ENCODE measurements around the gene RBFOX1.

The RBFOX1 gene

GRCh38 chr16:7335991-7336634 lies 3.5 kb downstream of the RBFOX1 start:
- DNase-seq: no peak

DNA sequence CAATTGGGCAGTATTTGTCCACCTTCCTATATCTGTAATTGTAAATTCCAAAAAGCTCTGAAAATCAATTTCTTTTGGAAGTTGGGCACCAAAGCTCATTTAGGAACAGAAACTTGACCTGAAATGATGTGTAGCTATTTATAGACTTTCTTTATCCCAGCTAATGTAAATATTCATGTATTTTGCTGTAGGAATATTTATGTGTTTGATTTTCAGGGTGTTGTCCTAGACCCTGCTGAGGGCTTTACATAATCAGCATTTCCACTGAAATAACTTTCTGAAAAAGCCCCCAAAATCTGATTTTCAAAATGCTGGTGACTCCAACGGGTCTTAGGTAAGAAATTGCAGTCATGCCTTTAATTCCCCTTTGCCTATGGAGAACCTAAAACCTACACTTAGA lies 4.1 kb downstream of the RBFOX1 start:
- no peak for DNase-seq

GRCh38 chr16:7338826-7339225 lies 6.2 kb downstream of the RBFOX1 start:
- DNase-seq: no peak

GRCh38 chr16:7339700-7340099 lies 7.1 kb downstream of the RBFOX1 start:
- no peak for DNase-seq

GRCh38 chr16:7340938-7341337 lies 8.3 kb downstream of the RBFOX1 start:
- no peak for DNase-seq

- no peak for DNase-seq
Measured at GRCh38 chr16:7342598-7342997, 10.0 kb downstream of the RBFOX1 start.

- no peak for DNase-seq
Measured at GRCh38 chr16:7343243-7343642, 10.6 kb downstream of the RBFOX1 start.

GRCh38 chr16:7344830-7345780 lies 12.5 kb downstream of the RBFOX1 start:
- no peak for DNase-seq

DNA sequence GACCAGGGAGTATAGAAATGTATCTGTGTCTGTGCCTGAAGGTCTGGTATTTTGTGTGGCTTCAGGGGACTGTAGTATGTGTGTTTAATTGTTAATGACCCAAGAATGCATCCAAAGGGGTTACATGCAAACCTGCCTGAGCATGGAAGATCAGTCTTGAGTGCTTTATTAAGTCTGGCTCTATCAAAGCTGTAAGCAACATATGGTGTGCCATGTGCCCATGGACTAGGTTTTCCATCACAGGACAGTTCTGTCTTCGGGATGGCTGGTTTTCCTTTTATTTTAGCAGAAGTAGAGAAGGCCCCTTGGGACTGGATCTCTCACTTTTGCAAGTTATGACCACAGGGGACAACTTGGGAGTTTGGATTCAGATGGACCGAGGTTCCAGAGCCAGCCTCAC lies 18.2 kb downstream of the RBFOX1 start:
- DNase-seq: no peak

DNA sequence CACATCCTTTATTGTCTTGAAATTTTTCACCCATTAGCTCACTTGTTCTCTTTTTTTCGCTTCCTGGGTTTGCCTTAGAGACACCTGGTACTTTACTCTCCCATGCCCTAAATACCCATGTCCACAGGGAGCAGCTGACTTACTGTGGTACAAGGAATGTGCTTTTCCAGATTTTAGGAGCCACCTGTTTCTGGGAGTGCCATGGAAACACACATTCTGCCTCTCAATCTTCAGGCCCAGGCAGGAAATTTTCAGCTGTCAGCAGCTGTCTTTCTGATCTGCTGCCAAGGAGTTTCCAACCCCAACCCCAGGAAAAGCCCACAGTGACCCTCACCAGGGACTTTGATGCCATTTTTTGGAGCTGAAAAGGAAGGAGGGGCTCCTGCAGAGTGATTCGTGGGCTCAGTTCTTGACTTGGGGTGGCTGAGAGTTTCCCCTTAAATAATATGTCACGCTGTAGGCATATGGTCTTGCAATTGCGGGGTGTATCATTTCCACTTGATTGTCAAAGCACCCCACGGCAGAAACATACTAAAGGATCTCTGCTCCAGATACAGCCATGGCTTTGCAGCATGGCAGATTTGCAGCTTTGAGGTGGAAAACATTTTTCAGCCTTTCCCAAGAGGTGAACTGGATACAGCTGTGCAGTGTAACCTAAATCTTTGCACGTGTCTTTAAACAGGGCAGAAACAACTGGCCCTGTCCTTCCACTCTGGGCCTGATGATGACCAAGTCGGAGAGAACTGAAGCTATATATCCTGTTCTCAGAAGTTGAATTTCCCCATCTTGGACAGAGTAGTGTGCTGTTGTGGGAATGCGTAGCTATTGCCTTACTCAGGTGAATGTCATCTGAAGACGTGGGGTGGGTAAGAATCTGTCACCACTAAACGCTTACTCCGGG lies 19.2 kb downstream of the RBFOX1 start:
- DNase-seq: no peak

- DNase-seq: no peak
Measured at GRCh38 chr16:7355758-7356157, 23.1 kb downstream of the RBFOX1 start.

DNA sequence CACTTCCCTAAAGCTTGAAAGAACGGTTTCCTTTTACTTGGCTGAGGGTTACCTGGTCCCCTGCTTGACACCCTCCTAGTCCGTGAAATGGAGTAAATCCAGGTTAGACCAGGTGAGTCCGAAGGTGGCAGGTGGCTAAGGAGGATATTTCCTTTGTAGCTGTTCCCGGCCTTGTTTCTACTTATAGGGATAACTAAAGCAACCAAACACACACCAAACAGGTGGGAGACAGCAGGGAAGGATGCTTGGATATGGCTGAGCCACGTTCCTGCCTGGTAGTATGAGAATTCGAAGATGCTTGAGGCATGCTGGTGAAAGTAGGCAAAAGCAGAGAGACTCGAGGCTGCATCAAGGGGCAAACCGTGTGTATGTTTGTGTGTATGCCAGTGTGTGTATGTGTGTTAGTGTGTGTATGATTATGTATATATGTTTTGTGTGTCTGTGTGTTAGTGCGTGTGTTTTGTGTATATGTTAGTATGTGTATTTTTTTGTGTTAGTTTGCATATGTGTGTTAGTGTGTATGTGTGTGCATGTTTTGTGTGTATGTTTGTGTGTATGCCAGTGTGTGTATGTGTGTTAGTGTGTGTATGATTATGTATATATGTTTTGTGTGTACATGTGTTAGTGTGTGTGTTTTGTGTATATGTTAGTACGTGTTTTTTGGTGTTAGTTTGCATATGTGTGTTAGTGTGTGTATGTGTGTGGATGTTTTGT lies 28.9 kb downstream of the RBFOX1 start:
- DNase-seq: no peak

DNA sequence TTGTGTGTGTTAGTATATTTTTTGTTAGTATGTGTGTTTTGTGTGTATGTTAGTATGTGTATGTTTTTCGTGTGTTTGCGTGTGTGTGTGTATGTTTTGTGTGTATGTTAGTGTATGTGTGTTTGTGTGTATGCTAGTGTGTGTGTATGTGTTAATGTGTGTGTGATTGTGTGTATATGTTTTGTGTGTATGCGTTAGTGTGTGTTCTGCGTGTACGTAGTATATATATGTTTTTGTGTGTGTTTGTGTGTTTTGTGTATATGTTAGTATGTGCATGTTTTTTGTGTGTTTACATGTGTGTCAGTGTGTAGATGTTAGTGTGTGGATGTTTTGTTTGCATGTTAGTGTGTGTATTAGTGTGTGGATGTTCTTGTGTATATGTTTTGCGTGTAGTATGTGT lies 29.6 kb downstream of the RBFOX1 start:
- no peak for DNase-seq

DNA sequence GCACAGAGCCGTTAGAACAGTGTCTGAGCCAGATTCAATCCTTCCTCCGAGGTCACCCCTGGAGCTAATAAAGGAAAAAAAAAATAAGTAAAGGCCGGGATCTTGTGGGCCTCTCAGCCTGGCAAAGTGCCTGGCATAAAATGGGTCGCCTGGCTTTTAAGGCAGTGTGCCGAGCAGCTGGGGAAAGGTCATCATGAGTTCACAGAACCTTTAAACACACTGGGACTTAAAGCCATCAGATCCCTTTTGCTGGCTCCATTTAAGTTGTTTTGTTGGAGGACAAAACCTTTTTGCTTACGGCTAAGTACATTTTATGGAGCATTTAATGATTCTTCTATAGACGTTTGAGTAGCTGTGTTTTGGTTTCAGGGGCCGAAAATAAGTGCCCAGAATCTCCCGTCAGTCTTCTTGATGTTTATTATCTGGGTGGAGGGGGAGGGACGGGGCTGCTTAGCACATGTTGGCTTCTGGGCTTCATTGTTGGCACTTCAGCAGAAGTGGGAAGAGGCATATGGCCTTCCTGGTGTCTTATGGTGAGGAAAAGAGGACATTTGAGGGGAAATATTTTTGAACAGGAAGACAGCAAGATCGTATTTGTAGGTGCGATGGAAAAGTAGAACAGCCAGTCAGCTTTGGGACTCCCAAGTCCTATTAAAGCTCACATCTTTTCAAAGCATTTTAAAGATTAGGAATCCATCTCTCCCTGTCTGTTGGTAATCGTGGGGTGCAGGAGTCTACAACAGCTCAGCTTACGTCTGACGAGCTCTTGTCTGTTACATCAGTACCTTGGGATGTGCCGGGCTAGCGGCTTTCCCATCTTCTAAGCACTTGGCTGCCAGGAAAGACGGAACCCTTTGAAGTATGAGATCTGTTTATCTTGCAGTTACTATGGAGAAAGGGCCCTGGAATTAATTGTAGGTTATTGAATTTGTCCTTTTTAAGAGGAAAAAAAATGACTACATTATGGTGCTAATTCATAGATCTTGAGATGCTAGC lies 31.1 kb downstream of the RBFOX1 start:
- DNase-seq: no peak

DNA sequence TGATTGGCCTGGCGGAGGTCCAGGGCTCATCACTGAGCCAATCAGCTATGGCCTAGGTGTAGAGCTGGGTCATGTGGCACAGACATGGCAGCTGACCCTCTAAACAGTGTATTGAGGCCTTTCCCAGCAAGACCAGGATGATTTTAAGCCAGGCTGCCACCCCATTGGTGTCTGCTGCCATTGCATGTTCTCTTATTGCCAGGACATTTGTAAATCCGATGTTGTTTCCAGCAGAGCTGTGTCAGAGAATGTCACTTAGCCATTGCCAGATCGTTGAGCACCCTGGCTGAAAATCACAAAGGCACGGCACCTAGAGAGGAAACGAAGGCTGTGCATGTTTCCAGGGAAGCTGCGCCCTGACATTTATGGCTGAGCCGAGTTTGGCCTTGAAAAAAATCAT lies 33.4 kb downstream of the RBFOX1 start:
- no peak for DNase-seq

DNA sequence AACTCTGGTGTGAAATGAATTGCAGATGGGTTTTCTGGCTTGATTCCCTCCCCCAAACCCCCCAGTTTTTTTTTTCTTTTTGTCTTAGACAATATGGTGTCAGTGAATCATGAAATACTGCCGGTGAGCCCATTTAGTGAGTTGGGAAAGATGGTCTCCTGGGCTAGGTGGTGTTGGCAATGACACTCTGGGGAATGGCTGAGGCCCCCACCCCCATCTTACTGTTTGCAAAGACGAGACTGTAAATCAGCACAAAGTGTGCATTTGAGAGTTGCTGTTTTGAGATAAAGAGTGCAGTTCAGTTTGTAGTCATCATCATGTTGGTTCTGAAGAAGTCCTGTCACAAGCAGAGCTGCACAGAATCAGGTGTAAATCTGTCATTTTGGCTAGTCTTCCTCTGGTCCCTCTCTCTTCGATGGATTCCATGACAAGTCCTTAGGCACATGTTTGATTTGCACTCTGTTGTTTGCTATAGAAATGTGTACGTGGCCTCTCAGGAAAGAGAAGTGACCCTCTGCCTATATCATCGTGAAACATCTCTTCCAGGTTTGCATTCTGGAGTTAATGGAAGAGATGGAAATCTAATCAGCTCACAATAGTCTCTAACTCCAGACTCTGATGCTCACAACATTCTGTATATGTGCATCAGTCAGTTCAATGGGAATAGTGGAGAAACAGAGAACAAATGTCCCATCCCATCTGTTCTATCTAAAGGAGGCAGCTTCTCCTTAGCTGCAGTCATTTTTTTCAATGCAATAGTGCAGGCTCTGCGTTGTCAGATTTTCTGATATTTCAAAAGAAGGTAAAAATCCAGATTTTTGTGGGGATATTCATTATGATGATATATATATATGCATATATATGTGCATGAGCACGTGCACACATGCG lies 34.6 kb downstream of the RBFOX1 start:
- no peak for DNase-seq

DNA sequence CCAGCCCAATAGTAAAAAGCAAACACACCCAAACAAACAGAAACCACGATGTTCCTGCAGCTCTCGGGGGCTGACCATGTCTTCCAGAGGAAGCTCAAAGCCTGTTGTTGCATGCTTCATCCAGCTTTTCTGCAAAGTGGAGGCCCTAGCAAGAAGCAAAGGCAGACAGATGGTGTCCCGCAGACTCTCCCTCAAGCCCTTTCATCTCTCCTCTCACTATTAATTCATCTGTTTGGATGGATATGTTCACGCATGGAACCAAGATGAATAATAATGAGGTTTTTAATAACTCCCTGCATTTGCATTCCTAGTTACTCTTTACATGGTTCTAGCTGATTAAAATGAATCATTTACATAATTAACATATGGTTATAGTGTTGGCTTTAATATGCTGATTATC lies 36.6 kb downstream of the RBFOX1 start:
- DNase-seq: no peak

DNA sequence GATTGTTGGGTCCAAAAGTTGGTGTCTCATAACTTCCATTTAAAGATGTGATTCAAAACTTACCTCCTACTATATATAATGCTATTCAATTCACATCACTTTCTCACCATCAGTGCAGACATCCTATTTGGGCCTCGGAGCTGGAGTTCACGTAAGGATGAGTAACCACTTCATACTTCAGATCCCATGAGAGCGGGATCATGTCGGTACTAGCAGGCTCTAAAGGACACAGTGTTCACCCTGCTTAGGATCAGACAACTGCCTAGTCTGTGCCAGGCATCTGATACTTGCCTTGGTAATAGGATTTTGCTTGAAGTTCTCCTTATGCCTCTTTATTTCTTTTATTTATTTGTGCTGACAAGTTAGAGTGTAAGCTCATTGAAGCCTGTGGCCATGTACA lies 39.5 kb downstream of the RBFOX1 start:
- no peak for DNase-seq

DNA sequence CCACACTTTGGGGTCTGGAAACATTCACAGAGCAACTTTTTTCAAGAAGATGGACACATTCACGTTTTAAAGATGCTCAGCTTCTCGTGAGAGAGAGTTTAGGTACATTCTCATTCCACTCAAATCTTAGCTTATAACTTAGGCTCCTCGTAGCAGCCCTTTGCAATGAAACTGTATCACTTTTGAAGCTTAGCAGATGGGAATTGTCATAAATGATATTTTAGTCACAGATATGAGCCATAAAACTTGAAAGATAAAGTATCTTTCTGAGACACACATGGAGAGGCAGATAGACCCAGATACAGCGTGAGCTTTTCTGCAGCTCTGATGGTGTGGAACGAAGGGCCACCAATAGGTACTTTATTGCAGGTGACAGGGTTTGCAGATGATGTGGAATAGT lies 41.1 kb downstream of the RBFOX1 start:
- no peak for DNase-seq

- DNase-seq: no peak
Measured at GRCh38 chr16:7374614-7375174, 42.0 kb downstream of the RBFOX1 start.
